ENCODE results near the gene ACKR4. TPM values are rescaled to one million over a fixed set of nuclear protein-coding genes. Genes with fewer than 3 reads are reported as not detected.

ACKR4 gene
- total and polyA plus RNA-seq, 4 donors, result 2.0 to 5.8 (median 4.0) TPM

DNA sequence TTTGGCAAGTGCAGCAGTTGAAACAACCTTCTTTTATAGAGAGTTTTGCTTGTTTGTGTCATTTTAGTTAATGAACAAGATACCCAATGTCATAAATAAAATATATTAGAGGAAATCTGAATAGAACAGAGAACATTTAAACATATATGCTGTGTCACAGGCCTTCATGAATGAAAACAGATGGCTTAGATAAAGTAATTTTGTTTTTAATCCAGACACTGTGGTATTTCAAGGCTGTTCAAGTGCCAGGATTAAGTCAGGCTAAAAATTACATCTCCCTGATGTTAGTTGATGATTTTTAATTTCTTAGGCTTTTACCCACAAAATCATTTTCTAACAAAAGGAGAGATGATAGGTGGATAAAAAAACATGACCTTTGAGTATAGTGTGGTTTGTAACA is 4.9 kb upstream of the ACKR4 start:
- DNase-seq (no peak), ATAC-seq (ENCODE audit: insufficient read depth, low FRiP score) (no peak)
- no peaks in the 10 kb centered on the region for H3K9me3 ChIP-seq (ENCODE audit: control insufficient read depth in 4 of 4, insufficient read depth in 3 of 4, low read length in 3 of 4)
- H3K36me3 ChIP-seq (ENCODE audit: control insufficient read depth in 4 of 4, insufficient read depth in 4 of 4, low read length in 4 of 4), result peaks cover 0 to 6% (median 0%) of the 10 kb centered on the region in 4 donors
- TF ChIP-seq, protein P1, sequence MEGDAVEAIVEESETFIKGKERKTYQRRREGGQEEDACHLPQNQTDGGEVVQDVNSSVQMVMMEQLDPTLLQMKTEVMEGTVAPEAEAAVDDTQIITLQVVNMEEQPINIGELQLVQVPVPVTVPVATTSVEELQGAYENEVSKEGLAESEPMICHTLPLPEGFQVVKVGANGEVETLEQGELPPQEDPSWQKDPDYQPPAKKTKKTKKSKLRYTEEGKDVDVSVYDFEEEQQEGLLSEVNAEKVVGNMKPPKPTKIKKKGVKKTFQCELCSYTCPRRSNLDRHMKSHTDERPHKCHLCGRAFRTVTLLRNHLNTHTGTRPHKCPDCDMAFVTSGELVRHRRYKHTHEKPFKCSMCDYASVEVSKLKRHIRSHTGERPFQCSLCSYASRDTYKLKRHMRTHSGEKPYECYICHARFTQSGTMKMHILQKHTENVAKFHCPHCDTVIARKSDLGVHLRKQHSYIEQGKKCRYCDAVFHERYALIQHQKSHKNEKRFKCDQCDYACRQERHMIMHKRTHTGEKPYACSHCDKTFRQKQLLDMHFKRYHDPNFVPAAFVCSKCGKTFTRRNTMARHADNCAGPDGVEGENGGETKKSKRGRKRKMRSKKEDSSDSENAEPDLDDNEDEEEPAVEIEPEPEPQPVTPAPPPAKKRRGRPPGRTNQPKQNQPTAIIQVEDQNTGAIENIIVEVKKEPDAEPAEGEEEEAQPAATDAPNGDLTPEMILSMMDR (IDR thresholded peaks at IDR 0.05; ENCODE audit: control extremely low read depth, extremely low read depth), result no peak
- H3K4me1 ChIP-seq (ENCODE audit: control insufficient read depth in 5 of 5, insufficient read depth in 5 of 5, low read length in 5 of 5), result no peaks in the 10 kb centered on the region
- no peaks in the 10 kb centered on the region for H3K27me3 ChIP-seq (ENCODE audit: control insufficient read depth in 3 of 3, insufficient read depth in 3 of 3, low read length in 2 of 3)
- no peak overlapping the region for H3K27ac ChIP-seq (ENCODE audit: low read depth in 1 of 2, low read length in 1 of 2)
- no peak overlapping the region for H3K4me3 ChIP-seq
- H3K9ac ChIP-seq (ENCODE audit: insufficient read depth in 1 of 2, low read length in 2 of 2), result no peak overlapping the region

- no peaks in the 10 kb centered on the region for H3K4me1 ChIP-seq (ENCODE audit: control insufficient read depth in 5 of 5, insufficient read depth in 5 of 5, low read length in 5 of 5)
- H3K36me3 ChIP-seq (ENCODE audit: control insufficient read depth in 4 of 4, insufficient read depth in 4 of 4, low read length in 4 of 4), result peaks cover 0 to 6% (median under 1%) of the 10 kb centered on the region in 4 donors
- peak overlapping the region in 1 of 2 donors; percentile 16 for H3K27ac ChIP-seq (ENCODE audit: low read depth in 1 of 2, low read length in 1 of 2)
- TF ChIP-seq, protein P1 (IDR thresholded peaks at IDR 0.05; ENCODE audit: control extremely low read depth, extremely low read depth), result no peak
- no peaks in the 10 kb centered on the region for H3K27me3 ChIP-seq (ENCODE audit: control insufficient read depth in 3 of 3, insufficient read depth in 3 of 3, low read length in 2 of 3)
- WGBS, 2 donors, result 20 to 37% methylated on average over 1 of the region's 1 CpG
- ATAC-seq (ENCODE audit: insufficient read depth, low FRiP score) (no peak), DNase-seq (no peak)
- H3K9me3 ChIP-seq (ENCODE audit: control insufficient read depth in 4 of 4, insufficient read depth in 3 of 4, low read length in 3 of 4), result no peaks in the 10 kb centered on the region
- H3K4me3 ChIP-seq, result no peak overlapping the region
- no peak overlapping the region for H3K9ac ChIP-seq (ENCODE audit: insufficient read depth in 1 of 2, low read length in 2 of 2)
Observed at GRCh38 chr3:132593241-132593946, 3.7 kb upstream of the ACKR4 start.

GRCh38 chr3:132593947-132594323 is 3.1 kb upstream of the ACKR4 start:
- TF ChIP-seq, protein P1 (IDR thresholded peaks at IDR 0.05; ENCODE audit: control extremely low read depth, extremely low read depth), result no peak
- DNase-seq (no peak), ATAC-seq (ENCODE audit: insufficient read depth, low FRiP score) (no peak)
- WGBS, 2 donors, result 68 to 72% methylated on average over 3 of the region's 3 CpGs
- Histone ChIP-seq H3K9ac (ENCODE audit: insufficient read depth in 1 of 2, low read length in 2 of 2) (no peak overlapping the region), H3K9me3 (ENCODE audit: control insufficient read depth in 4 of 4, insufficient read depth in 3 of 4, low read length in 3 of 4) (no peaks in the 10 kb centered on the region), H3K27ac (ENCODE audit: low read depth in 1 of 2, low read length in 1 of 2) (peak overlapping the region in 1 of 2 donors; percentile 16), H3K36me3 (ENCODE audit: control insufficient read depth in 4 of 4, insufficient read depth in 4 of 4, low read length in 4 of 4) (peaks cover 0 to 6% (median 3%) of the 10 kb centered on the region in 4 donors), H3K27me3 (ENCODE audit: control insufficient read depth in 3 of 3, insufficient read depth in 3 of 3, low read length in 2 of 3) (no peaks in the 10 kb centered on the region), H3K4me1 (ENCODE audit: control insufficient read depth in 5 of 5, insufficient read depth in 5 of 5, low read length in 5 of 5) (peaks cover 0 to 1% (median 0%) of the 10 kb centered on the region in 5 donors), H3K4me3 (no peak overlapping the region)

GRCh38 chr3:132594498-132594897 is 2.6 kb upstream of the ACKR4 start:
- no peak for DNase-seq
- H3K36me3 ChIP-seq (ENCODE audit: control insufficient read depth in 4 of 4, insufficient read depth in 4 of 4, low read length in 4 of 4), result peaks cover 0 to 6% (median 3%) of the 10 kb centered on the region in 4 donors
- H3K9ac ChIP-seq (ENCODE audit: insufficient read depth in 1 of 2, low read length in 2 of 2), result no peak overlapping the region
- no peak overlapping the region for H3K27ac ChIP-seq (ENCODE audit: low read depth in 1 of 2, low read length in 1 of 2)
- no peak overlapping the region for H3K4me3 ChIP-seq
- H3K9me3 ChIP-seq (ENCODE audit: control insufficient read depth in 4 of 4, insufficient read depth in 3 of 4, low read length in 3 of 4), result no peaks in the 10 kb centered on the region
- H3K4me1 ChIP-seq (ENCODE audit: control insufficient read depth in 5 of 5, insufficient read depth in 5 of 5, low read length in 5 of 5), result peaks cover 0 to 2% (median 0%) of the 10 kb centered on the region in 5 donors
- no peaks in the 10 kb centered on the region for H3K27me3 ChIP-seq (ENCODE audit: control insufficient read depth in 3 of 3, insufficient read depth in 3 of 3, low read length in 2 of 3)
- ATAC-seq (ENCODE audit: insufficient read depth, low FRiP score), result no peak
- TF ChIP-seq, protein P1 (IDR thresholded peaks at IDR 0.05; ENCODE audit: control extremely low read depth, extremely low read depth), result no peak
